GM12864 (cell line): ENCODE measurements around the gene PTPN1.

Source experiments
- DNase-seq: peaks from one replicate; pipeline ENCODE4 v3.0.0-alpha.2; 2011; ENCODE audit warnings: low read depth
- H3K4me3 ChIP-seq: 2 replicates; pipeline ENCODE4 v1.5.1; 2011; ENCODE audit warnings: mild to moderate bottlenecking, low read depth, low read length, control low read depth
- TF ChIP-seq, protein P1 (sequence below): IDR thresholded peaks from 2 replicates; pipeline ENCODE4 v1.5.1; 2011; ENCODE audit warnings: low read depth, mild to moderate bottlenecking, moderate library complexity, low read length, control low read depth, inconsistent platforms; ENCODE audit errors: missing control alignments

PTPN1 gene

DNA sequence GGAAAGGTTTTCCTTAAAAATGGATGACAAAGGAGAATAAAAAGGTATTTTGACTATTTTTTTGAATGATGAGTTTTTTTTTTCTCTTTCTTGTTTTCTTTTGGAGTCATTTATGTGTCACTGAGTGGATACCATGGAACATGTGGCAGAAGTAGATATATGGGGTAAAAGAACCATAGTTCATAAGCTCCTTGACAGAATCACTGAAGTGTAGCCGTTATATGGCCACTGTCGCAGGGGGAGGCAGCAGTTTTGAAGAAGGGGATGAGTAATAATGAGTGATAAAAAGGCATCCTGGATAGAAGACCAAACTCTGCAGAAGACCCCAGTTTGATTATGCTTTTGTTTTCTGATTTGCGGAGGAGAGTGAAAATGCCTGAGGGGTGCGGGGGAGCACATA, 15.5 kb downstream of the PTPN1 start:
- TF ChIP-seq, protein P1, sequence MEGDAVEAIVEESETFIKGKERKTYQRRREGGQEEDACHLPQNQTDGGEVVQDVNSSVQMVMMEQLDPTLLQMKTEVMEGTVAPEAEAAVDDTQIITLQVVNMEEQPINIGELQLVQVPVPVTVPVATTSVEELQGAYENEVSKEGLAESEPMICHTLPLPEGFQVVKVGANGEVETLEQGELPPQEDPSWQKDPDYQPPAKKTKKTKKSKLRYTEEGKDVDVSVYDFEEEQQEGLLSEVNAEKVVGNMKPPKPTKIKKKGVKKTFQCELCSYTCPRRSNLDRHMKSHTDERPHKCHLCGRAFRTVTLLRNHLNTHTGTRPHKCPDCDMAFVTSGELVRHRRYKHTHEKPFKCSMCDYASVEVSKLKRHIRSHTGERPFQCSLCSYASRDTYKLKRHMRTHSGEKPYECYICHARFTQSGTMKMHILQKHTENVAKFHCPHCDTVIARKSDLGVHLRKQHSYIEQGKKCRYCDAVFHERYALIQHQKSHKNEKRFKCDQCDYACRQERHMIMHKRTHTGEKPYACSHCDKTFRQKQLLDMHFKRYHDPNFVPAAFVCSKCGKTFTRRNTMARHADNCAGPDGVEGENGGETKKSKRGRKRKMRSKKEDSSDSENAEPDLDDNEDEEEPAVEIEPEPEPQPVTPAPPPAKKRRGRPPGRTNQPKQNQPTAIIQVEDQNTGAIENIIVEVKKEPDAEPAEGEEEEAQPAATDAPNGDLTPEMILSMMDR: no peak
- no peak overlapping the region for H3K4me3 ChIP-seq
- no peak for DNase-seq

- TF ChIP-seq, protein P1: no peak
- no peak for DNase-seq
These were observed 16.3 kb downstream of the PTPN1 start for GRCh38 chr20:50526403-50526989.

GRCh38 chr20:50527068-50527605, 17.0 kb downstream of the PTPN1 start:
- no peak overlapping the region for H3K4me3 ChIP-seq
- TF ChIP-seq, protein P1: no peak
- no peak for DNase-seq

More at GRCh38 chr20:50526403-50526989, 16.3 kb downstream of the PTPN1 start:
- no peak overlapping the region for H3K4me3 ChIP-seq

- TF ChIP-seq, protein P1: no peak
These were observed 17.9 kb downstream of the PTPN1 start for GRCh38 chr20:50528129-50528528.

DNA sequence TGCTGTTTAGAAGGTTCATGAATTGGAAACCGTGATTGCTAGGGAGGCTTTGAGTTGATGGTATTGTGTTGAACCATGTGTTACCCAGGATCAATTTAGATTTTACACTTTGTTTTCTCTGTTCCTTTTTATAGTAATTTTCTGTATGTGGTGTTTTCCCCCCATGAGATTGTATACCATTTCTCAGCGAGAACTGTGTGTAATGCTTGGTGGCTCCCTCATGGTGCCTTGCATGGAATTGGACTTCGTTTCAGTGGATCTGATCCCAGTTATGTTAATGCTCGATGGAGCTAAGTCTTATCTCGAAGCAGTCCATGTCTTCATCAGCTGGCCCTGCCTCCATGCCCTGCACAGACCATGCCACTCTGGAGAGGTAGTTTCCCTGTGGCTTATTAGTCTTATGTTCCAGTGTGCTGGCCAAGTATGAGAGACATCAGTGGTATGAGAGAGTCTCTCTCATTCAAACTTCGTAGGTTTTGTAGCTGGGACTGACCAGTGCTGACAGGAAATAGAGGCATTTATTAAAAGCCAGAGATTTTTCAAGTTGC, 18.7 kb downstream of the PTPN1 start:
- no peak for DNase-seq
- H3K4me3 ChIP-seq: no peak overlapping the region; the same call in 1 of the 2 replicates
- TF ChIP-seq, protein P1: no peak

More at GRCh38 chr20:50528129-50528528, 17.9 kb downstream of the PTPN1 start:
- DNase-seq: no peak
- no peak overlapping the region for H3K4me3 ChIP-seq

DNA sequence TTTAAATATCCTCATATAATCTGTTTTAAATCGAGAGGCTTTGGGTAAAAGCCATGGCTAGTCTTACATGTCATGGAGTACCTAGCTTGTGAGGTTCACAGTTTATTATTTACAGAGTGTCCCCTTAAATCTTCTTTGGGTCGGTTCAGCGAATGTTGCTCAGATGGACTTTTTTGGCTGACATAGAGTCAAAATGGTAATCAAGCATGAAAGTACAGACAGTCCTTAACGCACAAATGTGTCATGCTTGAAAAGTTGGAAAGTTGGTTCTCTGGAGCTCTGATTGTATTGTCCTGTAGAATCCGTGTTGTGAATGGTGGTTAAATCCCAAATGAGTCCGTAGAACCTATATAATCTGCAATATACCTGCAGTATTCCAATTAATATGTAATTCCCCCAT, 22.0 kb downstream of the PTPN1 start:
- DNase-seq: no peak
- TF ChIP-seq, protein P1: no peak
- H3K4me3 ChIP-seq: no peak overlapping the region

- TF ChIP-seq, protein P1: no peak
- no peak for DNase-seq
- H3K4me3 ChIP-seq: no peak overlapping the region
These were observed 22.9 kb downstream of the PTPN1 start for GRCh38 chr20:50533061-50533460.
